ENCODE measurements around the gene GATD1. TPM values are rescaled to one million over a fixed set of nuclear protein-coding genes. Genes with fewer than 3 reads are reported as not detected.
A peak's percentile ranks its signal among the peaks of the same experiment; 100 is the strongest.

The GATD1 gene
- total RNA-seq, 1 experiment from 2014 or later = 88.7 TPM

DNA sequence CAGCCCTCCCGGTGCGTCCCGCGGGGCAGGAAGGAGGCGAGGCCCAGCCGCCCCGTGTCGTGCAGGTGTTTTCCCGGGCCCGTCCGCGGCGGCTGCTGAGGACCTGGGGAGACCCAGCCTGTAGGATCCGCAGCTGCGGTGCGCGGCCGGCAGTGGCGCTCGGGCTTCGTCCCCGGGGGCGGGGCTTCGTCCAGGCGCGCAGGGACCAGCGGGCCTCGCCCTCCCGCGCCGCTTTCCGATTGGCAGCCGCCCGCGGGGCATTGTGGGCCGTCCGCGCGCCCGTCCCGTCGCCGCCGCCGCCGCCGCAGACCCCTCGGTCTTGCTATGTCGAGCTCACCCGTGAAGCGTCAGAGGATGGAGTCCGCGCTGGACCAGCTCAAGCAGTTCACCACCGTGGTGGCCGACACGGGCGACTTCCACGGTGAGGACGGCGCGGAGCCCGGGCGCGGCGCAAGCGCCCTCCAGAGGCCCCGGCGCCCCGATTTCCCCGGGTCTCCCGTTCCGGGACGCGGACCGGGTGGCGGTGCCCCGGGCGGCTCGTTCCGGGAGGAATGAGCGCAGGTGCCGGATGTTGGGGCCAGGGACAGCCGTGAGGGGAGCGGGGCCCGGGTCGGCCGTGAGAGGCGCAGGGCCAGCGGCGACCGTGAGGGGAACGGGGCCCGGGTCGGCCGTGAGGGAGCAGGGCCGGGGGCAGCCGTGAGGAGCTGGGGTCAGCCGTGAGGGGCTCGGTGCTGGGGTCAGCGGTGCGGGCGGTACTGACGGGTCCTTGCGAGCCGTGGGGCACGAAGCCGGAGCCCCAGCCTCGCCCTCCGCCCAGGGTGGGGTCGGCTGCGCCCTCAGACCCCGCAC is 29.9 kb downstream of the GATD1 start, which contains the start of gene TALDO1 (continued):
- TF ChIP-seq, protein P1, sequence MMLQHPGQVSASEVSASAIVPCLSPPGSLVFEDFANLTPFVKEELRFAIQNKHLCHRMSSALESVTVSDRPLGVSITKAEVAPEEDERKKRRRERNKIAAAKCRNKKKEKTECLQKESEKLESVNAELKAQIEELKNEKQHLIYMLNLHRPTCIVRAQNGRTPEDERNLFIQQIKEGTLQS (IDR thresholded peaks at IDR 0.05) = no peak
- no peak for TF ChIP-seq SRF (IDR thresholded peaks at IDR 0.05; ENCODE audit: low read depth)
- TF ChIP-seq POLR2AphosphoS5 (IDR thresholded peaks at IDR 0.05; ENCODE audit: low read depth, low read length) = peak; percentile 75
- TF ChIP-seq ZNF274 (IDR thresholded peaks at IDR 0.05; ENCODE audit: low read depth, low read length) = no peak
- TF ChIP-seq RAD21 (IDR thresholded peaks at IDR 0.05; ENCODE audit: low read depth) = no peak

DNA sequence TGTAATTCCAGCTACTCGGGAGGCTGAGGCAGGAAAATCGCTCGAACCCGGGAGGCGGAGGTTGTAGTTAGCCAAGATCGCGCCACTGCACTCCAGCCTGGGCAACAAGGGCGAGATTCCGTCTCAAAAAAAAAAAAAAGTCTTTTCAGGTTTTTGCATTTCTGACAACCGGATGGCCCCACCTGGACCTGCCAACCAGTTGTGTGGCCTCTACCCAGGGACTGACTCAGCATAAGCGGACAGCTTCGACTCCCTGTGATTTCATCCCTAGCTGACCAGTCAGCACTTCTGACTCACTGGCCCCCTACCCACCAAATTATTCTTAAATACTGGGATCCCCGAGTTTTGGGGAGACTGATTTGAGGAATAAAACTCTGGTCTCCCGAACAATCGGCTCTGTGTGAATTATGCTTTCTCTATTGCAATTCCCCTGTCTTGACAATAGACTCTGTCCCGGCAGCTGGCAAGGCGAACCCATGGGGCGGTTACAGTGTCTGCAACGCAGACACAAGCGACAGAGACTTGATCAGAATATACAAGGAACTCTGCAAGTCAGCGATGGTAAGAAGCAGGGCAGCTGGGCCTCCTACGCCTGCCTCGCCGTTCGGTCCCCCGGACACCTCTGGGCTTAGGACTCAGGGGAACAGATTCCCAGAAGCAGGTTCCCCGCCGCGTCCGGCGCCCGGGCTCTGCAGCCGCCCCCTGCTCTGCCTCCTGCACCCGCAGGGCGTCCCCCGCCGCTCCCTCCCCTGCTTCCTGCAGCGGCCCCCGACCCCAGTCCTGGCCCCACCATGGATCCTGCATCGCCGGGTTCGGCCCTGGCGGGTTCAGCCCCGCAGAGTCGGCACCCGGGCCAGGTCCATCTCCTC is 30.8 kb downstream of the GATD1 start:
- ATAC-seq (peak; percentile 41), DNase-seq (ENCODE audit: low read depth, low spot score) (no peak)
- H3K4me2 ChIP-seq (ENCODE audit: low read length) = peak overlapping the region; percentile 90
- H3K9ac ChIP-seq (ENCODE audit: low read length) = peak overlapping the region; percentile 94
- ChIA-PET POLR2A (interaction anchor here (0.5 kb wide), 1 partner anchor 9 kb away, joined by 3 read pairs; no protein-coding TSS in a partner anchor), CTCF (interaction anchor here (1.0 to 2.7 kb wide), 3 partner anchors 16 to 42 kb away, joined by 3 to 10 read pairs (median 6); no protein-coding TSS in a partner anchor), RAD21 (ENCODE audit: low non-redundant PET in 1 of 2, low total read pairs in 2 of 2, uncharacterized antibody in 2 of 2, unreplicated experiment in 2 of 2) (interaction anchor here in 1 of 2 experiments (0.6 kb wide), 1 partner anchor 18 kb away, joined by 5 read pairs; no protein-coding TSS in a partner anchor)
- no peaks in the 10 kb centered on the region for H3K9me3 ChIP-seq (ENCODE audit: control insufficient read depth in 1 of 2, insufficient read depth in 1 of 2, low read depth in 1 of 2, low read length in 2 of 2)
- H3K9me2 ChIP-seq (ENCODE audit: insufficient read depth) = no peaks in the 10 kb centered on the region
- H4K20me1 ChIP-seq (ENCODE audit: insufficient read depth) = no peaks in the 10 kb centered on the region
- peak overlapping the region; percentile 51 to 91 for H3K4me3 ChIP-seq (replicated peaks in 1 of 2; ENCODE audit: low read depth in 1 of 2, low read length in 2 of 2)
- no peaks in the 10 kb centered on the region for H3K27me3 ChIP-seq (ENCODE audit: insufficient read depth, low read length)
- no peak for TF ChIP-seq SIN3A (IDR thresholded peaks at IDR 0.05; ENCODE audit: low read depth)
- TF ChIP-seq, protein P2, sequence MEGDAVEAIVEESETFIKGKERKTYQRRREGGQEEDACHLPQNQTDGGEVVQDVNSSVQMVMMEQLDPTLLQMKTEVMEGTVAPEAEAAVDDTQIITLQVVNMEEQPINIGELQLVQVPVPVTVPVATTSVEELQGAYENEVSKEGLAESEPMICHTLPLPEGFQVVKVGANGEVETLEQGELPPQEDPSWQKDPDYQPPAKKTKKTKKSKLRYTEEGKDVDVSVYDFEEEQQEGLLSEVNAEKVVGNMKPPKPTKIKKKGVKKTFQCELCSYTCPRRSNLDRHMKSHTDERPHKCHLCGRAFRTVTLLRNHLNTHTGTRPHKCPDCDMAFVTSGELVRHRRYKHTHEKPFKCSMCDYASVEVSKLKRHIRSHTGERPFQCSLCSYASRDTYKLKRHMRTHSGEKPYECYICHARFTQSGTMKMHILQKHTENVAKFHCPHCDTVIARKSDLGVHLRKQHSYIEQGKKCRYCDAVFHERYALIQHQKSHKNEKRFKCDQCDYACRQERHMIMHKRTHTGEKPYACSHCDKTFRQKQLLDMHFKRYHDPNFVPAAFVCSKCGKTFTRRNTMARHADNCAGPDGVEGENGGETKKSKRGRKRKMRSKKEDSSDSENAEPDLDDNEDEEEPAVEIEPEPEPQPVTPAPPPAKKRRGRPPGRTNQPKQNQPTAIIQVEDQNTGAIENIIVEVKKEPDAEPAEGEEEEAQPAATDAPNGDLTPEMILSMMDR (IDR thresholded peaks at IDR 0.05 in 2 of 3, conservative IDR thresholded peaks at IDR 0.05 in 1 of 3; ENCODE audit: borderline replicate concordance in 1 of 3, insufficient read depth in 1 of 3, low read depth in 2 of 3, low read length in 2 of 3) = 0 out of 6 replicates have a peak, but pooled peaks of 1 of the 3 experiments have one; percentile 3
- no peak for TF ChIP-seq POLR2AphosphoS5 (IDR thresholded peaks at IDR 0.05; ENCODE audit: low read depth, low read length)
- TF ChIP-seq ZFX (IDR thresholded peaks at IDR 0.05) = no peak
- no peak for TF ChIP-seq EZH2phosphoT487 (IDR thresholded peaks at IDR 0.05; ENCODE audit: borderline replicate concordance)
- TF ChIP-seq, protein P1 (IDR thresholded peaks at IDR 0.05) = no peak
- TF ChIP-seq YY1 (IDR thresholded peaks at IDR 0.05; ENCODE audit: extremely low read depth, insufficient replicate concordance, low read depth, low read length) = no peak
- no peaks in the 10 kb centered on the region for H3K36me3 ChIP-seq (ENCODE audit: control insufficient read depth in 1 of 2, insufficient read depth in 2 of 2, low read length in 2 of 2)
- BruUV-seq (replicated peaks) = no TSS peak
- peak overlapping the region; percentile 91; the same call in 1 of the 2 replicates for H3K27ac ChIP-seq (ENCODE audit: low read depth, low read length)
- peaks cover 43% of the 10 kb centered on the region for H3K79me2 ChIP-seq (ENCODE audit: insufficient read depth, low read length)
- H3K4me1 ChIP-seq (ENCODE audit: control insufficient read depth in 1 of 2, insufficient read depth in 2 of 2, low read length in 2 of 2) = peaks cover 26 to 62% of the 10 kb centered on the region in 2 experiments
- intact Hi-C loops (cut with micrococcal nuclease) = no loop called here
- H2AFZ ChIP-seq (ENCODE audit: low read depth, low read length, poor library complexity, severe bottlenecking) = no peak overlapping the region
